ENCODE measurements around the gene IRAK3.

Gene IRAK3

GRCh38 chr12:66247741-66248140, 58.7 kb downstream of the IRAK3 start:
- no peak for TF ChIP-seq SIN3A (IDR thresholded peaks at IDR 0.05; ENCODE audit: borderline replicate concordance, insufficient read depth, low read length)
- TF ChIP-seq FOXP2 (optimal IDR thresholded peaks at IDR 0.05; ENCODE audit: borderline replicate concordance, extremely low read depth, extremely low read length, insufficient read depth): no peak
- TF ChIP-seq REST (IDR thresholded peaks at IDR 0.05; ENCODE audit: insufficient read depth in 1 of 2, low read depth in 2 of 2, low read length in 2 of 2): no peak
- TF ChIP-seq POLR2AphosphoS5 (IDR thresholded peaks at IDR 0.05; ENCODE audit: low read depth, low read length): no peak
- no peak for TF ChIP-seq TAF1 (IDR thresholded peaks at IDR 0.05; ENCODE audit: borderline replicate concordance, insufficient read depth, low read length)

GRCh38 chr12:66251049-66251448, 62.0 kb downstream of the IRAK3 start:
- TF ChIP-seq SIN3A (IDR thresholded peaks at IDR 0.05; ENCODE audit: borderline replicate concordance, insufficient read depth, low read length) (no peak), FOXP2 (optimal IDR thresholded peaks at IDR 0.05; ENCODE audit: borderline replicate concordance, extremely low read depth, extremely low read length, insufficient read depth) (no peak), TAF1 (IDR thresholded peaks at IDR 0.05; ENCODE audit: borderline replicate concordance, insufficient read depth, low read length) (no peak), REST (IDR thresholded peaks at IDR 0.05; ENCODE audit: insufficient read depth in 1 of 2, low read depth in 2 of 2, low read length in 2 of 2) (no peak), POLR2AphosphoS5 (IDR thresholded peaks at IDR 0.05; ENCODE audit: low read depth, low read length) (no peak)

GRCh38 chr12:66252771-66253170, 63.8 kb downstream of the IRAK3 start:
- no peak for TF ChIP-seq REST (IDR thresholded peaks at IDR 0.05; ENCODE audit: insufficient read depth in 1 of 2, low read depth in 2 of 2, low read length in 2 of 2)
- TF ChIP-seq SIN3A (IDR thresholded peaks at IDR 0.05; ENCODE audit: borderline replicate concordance, insufficient read depth, low read length): no peak
- TF ChIP-seq TAF1 (IDR thresholded peaks at IDR 0.05; ENCODE audit: borderline replicate concordance, insufficient read depth, low read length): no peak
- TF ChIP-seq FOXP2 (optimal IDR thresholded peaks at IDR 0.05; ENCODE audit: borderline replicate concordance, extremely low read depth, extremely low read length, insufficient read depth): no peak
- TF ChIP-seq POLR2AphosphoS5 (IDR thresholded peaks at IDR 0.05; ENCODE audit: low read depth, low read length): no peak

GRCh38 chr12:66255737-66256136, 66.7 kb downstream of the IRAK3 start:
- TF ChIP-seq REST (IDR thresholded peaks at IDR 0.05; ENCODE audit: insufficient read depth in 1 of 2, low read depth in 2 of 2, low read length in 2 of 2): no peak
- no peak for TF ChIP-seq FOXP2 (optimal IDR thresholded peaks at IDR 0.05; ENCODE audit: borderline replicate concordance, extremely low read depth, extremely low read length, insufficient read depth)
- no peak for TF ChIP-seq TAF1 (IDR thresholded peaks at IDR 0.05; ENCODE audit: borderline replicate concordance, insufficient read depth, low read length)
- no peak for TF ChIP-seq SIN3A (IDR thresholded peaks at IDR 0.05; ENCODE audit: borderline replicate concordance, insufficient read depth, low read length)
- no peak for TF ChIP-seq POLR2AphosphoS5 (IDR thresholded peaks at IDR 0.05; ENCODE audit: low read depth, low read length)

- TF ChIP-seq REST (IDR thresholded peaks at IDR 0.05; ENCODE audit: insufficient read depth in 1 of 2, low read depth in 2 of 2, low read length in 2 of 2) (no peak), FOXP2 (optimal IDR thresholded peaks at IDR 0.05; ENCODE audit: borderline replicate concordance, extremely low read depth, extremely low read length, insufficient read depth) (no peak), TAF1 (IDR thresholded peaks at IDR 0.05; ENCODE audit: borderline replicate concordance, insufficient read depth, low read length) (no peak), POLR2AphosphoS5 (IDR thresholded peaks at IDR 0.05; ENCODE audit: low read depth, low read length) (no peak), SIN3A (IDR thresholded peaks at IDR 0.05; ENCODE audit: borderline replicate concordance, insufficient read depth, low read length) (no peak)
Observed at GRCh38 chr12:66258011-66258410, 69.0 kb downstream of the IRAK3 start.
